H9 (cell line): Measurements from ENCODE around the gene GAS6. TPM values are rescaled to one million over a fixed set of nuclear protein-coding genes. Genes with fewer than 3 reads are reported as not detected.

Experiments
- DNase-seq: peaks from one replicate; pipeline ENCODE4 v3.0.0-alpha.2; 2017
- H2AFZ ChIP-seq: one replicate; pipeline ENCODE4 v1.6.1; 2013; ENCODE audit warnings: mild to moderate bottlenecking, low read length, control low read depth, moderate library complexity
- H2AK5ac ChIP-seq: 2 replicates; pipeline ENCODE4 v1.6.1; 2013; ENCODE audit warnings: low read length, control low read depth, mixed read lengths; ENCODE audit not compliant: insufficient read length
- H2BK120ac ChIP-seq: one replicate; pipeline ENCODE4 v1.6.1; 2013; ENCODE audit warnings: low read depth, mild to moderate bottlenecking, low read length, control low read depth, inconsistent platforms; ENCODE audit not compliant: poor library complexity, severe bottlenecking
- H2BK12ac ChIP-seq: 2 replicates; pipeline ENCODE4 v1.6.1; 2013; ENCODE audit warnings: low read length, control low read depth, mixed read lengths, low read depth; ENCODE audit not compliant: insufficient read length
- H2BK15ac ChIP-seq: 2 replicates; pipeline ENCODE4 v1.6.1; 2013; ENCODE audit warnings: low read depth, low read length, control low read depth
- H2BK20ac ChIP-seq: one replicate; pipeline ENCODE4 v1.6.1; 2013; ENCODE audit warnings: low read depth, mild to moderate bottlenecking, low read length, control low read depth, inconsistent platforms; ENCODE audit not compliant: poor library complexity, severe bottlenecking
- H2BK5ac ChIP-seq: 2 replicates; pipeline ENCODE4 v1.6.1; 2013; ENCODE audit warnings: low read length, control low read depth, mixed read lengths; ENCODE audit not compliant: insufficient read length
- H3K14ac ChIP-seq: 2 replicates; pipeline ENCODE4 v1.6.1; 2013; ENCODE audit warnings: low read length, control low read depth; ENCODE audit not compliant: insufficient read depth
- H3K18ac ChIP-seq: 2 replicates; pipeline ENCODE4 v1.6.1; 2013; ENCODE audit warnings: low read depth, mild to moderate bottlenecking, mixed read lengths, low read length, control low read depth; ENCODE audit not compliant: insufficient read length
- H3K23ac ChIP-seq: 2 replicates; pipeline ENCODE4 v1.6.1; 2013; ENCODE audit warnings: low read length, control low read depth, mixed read lengths, low read depth; ENCODE audit not compliant: insufficient read length
- H3K23me2 ChIP-seq: 2 replicates; pipeline ENCODE4 v1.6.1; 2013; ENCODE audit warnings: low read depth, mild to moderate bottlenecking, mixed read lengths, low read length, control low read depth; ENCODE audit not compliant: insufficient read length, poor library complexity, severe bottlenecking
- H3K27ac ChIP-seq: 2 replicates; pipeline ENCODE4 v1.5.1; 2013; ENCODE audit warnings: low read length, control low read depth, mixed read lengths, low read depth; ENCODE audit not compliant: insufficient read length
- H3K27me3 ChIP-seq: 2 replicates; pipeline ENCODE4 v1.6.1; 2013; ENCODE audit warnings: low read length, control low read depth, inconsistent platforms; ENCODE audit not compliant: insufficient read depth
- H3K4ac ChIP-seq: 2 replicates; pipeline ENCODE4 v1.6.1; 2013; ENCODE audit warnings: low read depth, mild to moderate bottlenecking, control low read depth, inconsistent platforms, low read length, moderate library complexity
- H3K4me1 ChIP-seq: 2 replicates; pipeline ENCODE4 v1.6.1; 2013; ENCODE audit warnings: low read length, control low read depth, inconsistent platforms; ENCODE audit not compliant: insufficient read depth
- H3K4me2 ChIP-seq: 2 replicates; pipeline ENCODE4 v1.6.1; 2013; ENCODE audit warnings: low read length, control low read depth, mixed read lengths; ENCODE audit not compliant: insufficient read length, insufficient read depth
- H3K56ac ChIP-seq: 2 replicates; pipeline ENCODE4 v1.6.1; 2013; ENCODE audit warnings: low read depth, mild to moderate bottlenecking, mixed read lengths, low read length, control low read depth; ENCODE audit not compliant: insufficient read length
- H3K79me1 ChIP-seq: 2 replicates; pipeline ENCODE4 v1.6.1; 2013; ENCODE audit warnings: low read depth, mild to moderate bottlenecking, moderate library complexity, low read length, control low read depth, inconsistent platforms; ENCODE audit not compliant: insufficient read depth, poor library complexity, severe bottlenecking
- H3K79me2 ChIP-seq: 2 replicates; pipeline ENCODE4 v1.6.1; 2013; ENCODE audit warnings: low read length, control low read depth, inconsistent platforms; ENCODE audit not compliant: insufficient read depth
- H3K9ac ChIP-seq: 2 replicates; pipeline ENCODE4 v1.6.1; 2013; ENCODE audit warnings: low read length, control low read depth, mixed read lengths; ENCODE audit not compliant: insufficient read length; ENCODE audit errors: extremely low read depth
- H3K9me3 ChIP-seq: one replicate; pipeline ENCODE4 v1.6.1; 2013; ENCODE audit warnings: low read depth, low read length, inconsistent platforms; ENCODE audit not compliant: control insufficient read depth
- H3T11ph ChIP-seq: one replicate; pipeline ENCODE4 v1.6.1; 2013; ENCODE audit warnings: mild to moderate bottlenecking, low read length, control low read depth, inconsistent platforms
- H4K20me1 ChIP-seq: one replicate; pipeline ENCODE4 v1.6.1; 2013; ENCODE audit not compliant: control insufficient read depth, insufficient read length, insufficient read depth
- H4K5ac ChIP-seq: 2 replicates; pipeline ENCODE4 v1.6.1; 2013; ENCODE audit warnings: low read depth, mild to moderate bottlenecking, mixed read lengths, low read length, control low read depth; ENCODE audit not compliant: insufficient read length
- H4K8ac ChIP-seq: replicated peaks from 2 replicates; pipeline ENCODE4 v1.6.1; 2013; ENCODE audit warnings: low read length, control low read depth, mixed read lengths, low read depth; ENCODE audit not compliant: insufficient read length
- H4K91ac ChIP-seq: 2 replicates; pipeline ENCODE4 v1.6.1; 2013; ENCODE audit warnings: low read depth, mild to moderate bottlenecking, moderate library complexity, mixed read lengths, low read length, control low read depth; ENCODE audit not compliant: insufficient read length
- H3K27ac Mint-ChIP-seq, 3 experiments: 2 replicates in 2 of 3; 3 replicates in 1 of 3; pipeline ENCODE4 v1.8.0; 2020 to 2021; ENCODE audit warnings: mixed read lengths in 3 of 3, mild to moderate bottlenecking in 1 of 3, moderate library complexity in 1 of 3
- H3K27me3 Mint-ChIP-seq: 2 replicates; pipeline ENCODE4 v1.8.0; 2021; ENCODE audit warnings: low read depth, mild to moderate bottlenecking, moderate library complexity, mixed read lengths
- H3K36me3 Mint-ChIP-seq, 3 experiments: 2 replicates in 2 of 3; 3 replicates in 1 of 3; pipeline ENCODE4 v1.8.0; 2020 to 2021; ENCODE audit warnings: low read depth in 3 of 3, mixed read lengths in 3 of 3; ENCODE audit not compliant: insufficient read depth in 1 of 3
- H3K4me1 Mint-ChIP-seq, 2 experiments: 2 replicates each; pipeline ENCODE4 v1.8.0; 2020; ENCODE audit warnings: mixed read lengths in 2 of 2
- H3K4me3 Mint-ChIP-seq, 2 experiments: 2 replicates in 1 of 2; 3 replicates in 1 of 2; pipeline ENCODE4 v1.8.0; 2020 to 2021; ENCODE audit warnings: mild to moderate bottlenecking in 2 of 2, mixed read lengths in 2 of 2, moderate library complexity in 1 of 2
- H3K9me3 Mint-ChIP-seq, 2 experiments: 2 replicates in 1 of 2; 3 replicates in 1 of 2; pipeline ENCODE4 v1.8.0; 2020; ENCODE audit warnings: mild to moderate bottlenecking in 2 of 2, mixed read lengths in 2 of 2, moderate library complexity in 1 of 2
- CTCF ChIP-seq: fragments of 200-600 bp; sonication (generic); conservative IDR thresholded peaks from 3 replicates; pipeline ENCODE4 v1.8.0; 2021; ENCODE audit warnings: antibody characterized with exemption, mild to moderate bottlenecking
- WGBS: extraction: QIAGEN DNeasy Blood & Tissue Kit; methylation state at CpG from one replicate; pipeline ENCODE4 v1.1.7; 2013; ENCODE audit warnings: missing lambda C conversion rate, low lambda C conversion rate, mixed read lengths; ENCODE audit not compliant: insufficient read length; ENCODE audit errors: extremely low coverage; 5-methylcytosine and 5-hydroxymethylcytosine counted together
- total RNA-seq: library from RNA; stranded (reverse); gene quantifications from 2 replicates; pipeline ENCODE4 v1.2.1, GENCODE V29; 2021

Gene GAS6
- total RNA-seq, 1 experiment from 2014 or later: 20.5 TPM

DNA sequence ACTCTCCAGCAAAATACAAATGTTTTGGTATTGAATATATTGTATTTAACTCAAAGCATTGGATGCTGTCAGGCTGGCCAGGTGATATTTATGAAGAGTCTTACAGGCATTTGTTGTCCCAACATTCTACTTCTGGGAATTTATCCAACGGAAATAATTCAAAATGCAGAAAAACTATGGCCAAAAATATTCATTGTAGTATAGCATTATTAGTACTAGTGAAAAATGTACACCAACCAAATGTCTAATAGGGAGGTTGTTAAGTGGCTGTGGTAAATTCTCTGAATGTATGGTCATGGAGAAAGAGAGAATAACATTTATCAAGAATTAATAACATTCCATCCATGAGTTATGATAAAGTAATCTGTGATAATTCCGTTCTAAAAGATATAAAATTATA lies 38.6 kb upstream of the GAS6 start:
- no peak overlapping the region for H3K18ac ChIP-seq
- H3K14ac ChIP-seq: no peak overlapping the region
- no peak overlapping the region for H2AFZ ChIP-seq
- Mint-ChIP-seq H3K36me3 (peaks cover 0 to 3% (median 1%) of the 10 kb centered on the region in 3 experiments; a peak in 3 of 7 replicates), H3K9me3 (peaks cover 2 to 8% of the 10 kb centered on the region in 2 experiments; a peak in 3 of 5 replicates), H3K27me3 (peaks cover 4% of the 10 kb centered on the region), H3K27ac (no peak overlapping the region), H3K4me3 (no peak overlapping the region), H3K4me1 (peaks cover 4 to 9% of the 10 kb centered on the region in 2 experiments)
- no peak overlapping the region for H2AK5ac ChIP-seq
- H2BK12ac ChIP-seq: no peak overlapping the region
- no peak for TF ChIP-seq CTCF
- H3K23me2 ChIP-seq: no peaks in the 10 kb centered on the region
- H3K23ac ChIP-seq: no peak overlapping the region
- no peaks in the 10 kb centered on the region for H3K79me1 ChIP-seq
- no peak overlapping the region for H3K56ac ChIP-seq
- H2BK20ac ChIP-seq: no peak overlapping the region
- no peak overlapping the region for H3K27ac ChIP-seq
- H3K79me2 ChIP-seq: no peaks in the 10 kb centered on the region
- no peak for DNase-seq
- no peak overlapping the region for H3K4ac ChIP-seq
- H4K91ac ChIP-seq: no peak overlapping the region
- H2BK15ac ChIP-seq: no peak overlapping the region
- H4K20me1 ChIP-seq: no peaks in the 10 kb centered on the region
- H3K4me2 ChIP-seq: no peak overlapping the region
- no peaks in the 10 kb centered on the region for H3K9me3 ChIP-seq
- H3T11ph ChIP-seq: no peak overlapping the region
- H3K27me3 ChIP-seq: no peaks in the 10 kb centered on the region
- no peak overlapping the region for H4K5ac ChIP-seq
- no peak overlapping the region for H4K8ac ChIP-seq
- WGBS: no CpG with 5 or more reads among the region's 2 CpGs
- H2BK5ac ChIP-seq: no peak overlapping the region
- no peak overlapping the region for H2BK120ac ChIP-seq
- no peaks in the 10 kb centered on the region for H3K4me1 ChIP-seq
- no peak overlapping the region for H3K9ac ChIP-seq
